GM23338 (cell line): ENCODE results near the gene EDN1. TPM values are rescaled to one million over a fixed set of nuclear protein-coding genes. Genes with fewer than 3 reads are reported as not detected.
A peak's percentile ranks its signal among the peaks of the same experiment; 100 is the strongest.

ENCODE experiments used
- ATAC-seq: fragments of 200-7000 bp; cut with Tn5 transposase; 3 replicates; pipeline ENCODE4 v1.9.1; 2020
- DNase-seq: peaks from one replicate; pipeline ENCODE4 v3.0.0-alpha.2; 2015; ENCODE audit warnings: low spot score
- H2AFZ ChIP-seq: fragments of 200-600 bp; sonication (generic); 2 replicates; pipeline ENCODE4 v1.8.0; 2016; ENCODE audit warnings: antibody characterized with exemption, mild to moderate bottlenecking, moderate library complexity
- H3F3A ChIP-seq: fragments of 200-600 bp; sonication (generic); replicated peaks from 2 replicates; pipeline ENCODE4 v1.8.0; 2017; ENCODE audit warnings: antibody characterized with exemption, mixed run types, low read depth
- H3K27ac ChIP-seq: fragments of 200-600 bp; sonication (generic); 2 replicates; pipeline ENCODE4 v1.6.1; 2016; ENCODE audit warnings: low read depth
- H3K27me3 ChIP-seq: fragments of 200-600 bp; sonication (generic); 2 replicates; pipeline ENCODE4 v1.8.0; 2016; ENCODE audit warnings: mild to moderate bottlenecking, mixed run types, moderate library complexity; ENCODE audit not compliant: insufficient read depth
- H3K36me3 ChIP-seq: fragments of 200-600 bp; sonication (generic); 2 replicates; pipeline ENCODE4 v1.8.0; 2016; ENCODE audit warnings: mild to moderate bottlenecking; ENCODE audit not compliant: insufficient read depth
- H3K4me1 ChIP-seq: fragments of 200-600 bp; sonication (generic); 2 replicates; pipeline ENCODE4 v1.8.0; 2016; ENCODE audit warnings: mild to moderate bottlenecking, moderate library complexity; ENCODE audit not compliant: insufficient read depth
- H3K4me2 ChIP-seq: fragments of 200-600 bp; sonication (generic); 2 replicates; pipeline ENCODE4 v1.7.1; 2017; ENCODE audit warnings: mixed run types
- H3K4me3 ChIP-seq: fragments of 200-600 bp; sonication (generic); 2 replicates; pipeline ENCODE4 v1.6.1; 2016; ENCODE audit warnings: mixed run types
- H3K79me2 ChIP-seq: fragments of 200-600 bp; sonication (generic); replicated peaks from 2 replicates; pipeline ENCODE4 v1.8.0; 2017; ENCODE audit warnings: mild to moderate bottlenecking; ENCODE audit not compliant: insufficient read depth
- H3K9me2 ChIP-seq: fragments of 200-600 bp; sonication (generic); 2 replicates; pipeline ENCODE4 v1.8.0; 2017; ENCODE audit not compliant: insufficient read depth
- H4K20me1 ChIP-seq: fragments of 200-600 bp; sonication (generic); replicated peaks from 2 replicates; pipeline ENCODE4 v1.8.0; 2017; ENCODE audit warnings: mild to moderate bottlenecking; ENCODE audit not compliant: insufficient read depth
- H3K27ac Mint-ChIP-seq: 2 replicates; pipeline ENCODE4 v1.8.0; 2020; ENCODE audit warnings: inconsistent platforms, mild to moderate bottlenecking, moderate library complexity, mixed read lengths
- H3K27me3 Mint-ChIP-seq: 3 replicates; pipeline ENCODE4 v1.8.0; 2022; ENCODE audit warnings: low read depth, mild to moderate bottlenecking, moderate library complexity, mixed read lengths, inconsistent platforms; ENCODE audit not compliant: insufficient read depth, poor library complexity
- H3K36me3 Mint-ChIP-seq: 3 replicates; pipeline ENCODE4 v1.8.0; 2021; ENCODE audit warnings: low read depth, mild to moderate bottlenecking, inconsistent platforms, moderate library complexity, mixed read lengths
- H3K4me1 Mint-ChIP-seq: 3 replicates; pipeline ENCODE4 v1.8.0; 2020; ENCODE audit warnings: mild to moderate bottlenecking, inconsistent platforms, mixed read lengths
- H3K4me3 Mint-ChIP-seq: 3 replicates; pipeline ENCODE4 v1.8.0; 2021; ENCODE audit warnings: moderate library complexity, mild to moderate bottlenecking, inconsistent platforms, mixed read lengths
- H3K9me3 Mint-ChIP-seq: 3 replicates; pipeline ENCODE4 v1.8.0; 2020; ENCODE audit warnings: moderate library complexity, mild to moderate bottlenecking, inconsistent platforms, mixed read lengths
- CTCF ChIP-seq, 2 experiments: fragments of 200-600 bp in 1 of 2; sonication (generic) in 1 of 2; conservative IDR thresholded peaks; 2 replicates each; pipeline versions ENCODE4 v1.5.1 to v1.6.1; 2016 to 2017; ENCODE audit warnings: antibody characterized with exemption in 2 of 2, low read depth in 2 of 2, mild to moderate bottlenecking in 2 of 2, moderate library complexity in 1 of 2
- POLR2AphosphoS5 ChIP-seq: IDR thresholded peaks from 2 replicates; pipeline ENCODE4 v1.6.1; 2016; ENCODE audit warnings: antibody characterized with exemption, low read depth
- STAT1 ChIP-seq: IDR thresholded peaks from one replicate; pipeline ENCODE4 v1.6.1; 2016; ENCODE audit warnings: antibody characterized with exemption; ENCODE audit not compliant: unreplicated experiment
- ZNF331 ChIP-seq: fragments of 250-450 bp; sonication (Bioruptor Pico); IDR thresholded peaks from 2 replicates; pipeline ENCODE4 v1.5.0; 2020; ENCODE audit warnings: low read depth, mild to moderate bottlenecking, moderate library complexity
- ZNF462 ChIP-seq: fragments of 250-450 bp; sonication (Bioruptor Pico); IDR thresholded peaks from 2 replicates; pipeline ENCODE4 v1.5.0; 2020; ENCODE audit warnings: mild to moderate bottlenecking, moderate library complexity
- polyA plus RNA-seq: library from polyadenylated mRNA; unstranded; fragments of >200 nt; fragmentation: Nextera tagmentation; extraction: Ambion mirVana; gene quantifications from 2 replicates; pipeline ENCODE4 v1.2.1, GENCODE V29; 2016
- total RNA-seq: library from RNA; depleted of rRNA; stranded (reverse); fragments of >200 nt; shearing (Covaris generic); gene quantifications from 2 replicates; pipeline ENCODE4 v1.2.3, GENCODE V29; 2014

The EDN1 gene
- total and polyA plus RNA-seq, 2 experiments from 2014 or later, result 0.80 to 1.2 TPM

GRCh38 chr6:12295558-12296254 lies 5.5 kb downstream of the EDN1 start:
- H3K27ac Mint-ChIP-seq, result no peak overlapping the region
- peak; percentile 12 for DNase-seq
- no peaks in the 10 kb centered on the region; the same call in 2 of the 3 replicates for H3K9me3 Mint-ChIP-seq
- no peak overlapping the region for H3K4me3 Mint-ChIP-seq
- Histone ChIP-seq H3K4me1 (peaks cover 16% of the 10 kb centered on the region), H3K9me2 (no peaks in the 10 kb centered on the region), H2AFZ (peak overlapping the region; percentile 82), H3K79me2 (no peaks in the 10 kb centered on the region), H3K27ac (no peak overlapping the region), H3K27me3 (peaks cover 11% of the 10 kb centered on the region), H4K20me1 (no peaks in the 10 kb centered on the region), H3K4me2 (no peak overlapping the region), H3K4me3 (no peak overlapping the region), H3K36me3 (no peaks in the 10 kb centered on the region), H3F3A (no peaks in the 10 kb centered on the region)
- H3K4me1 Mint-ChIP-seq, result peaks cover 23% of the 10 kb centered on the region
- TF ChIP-seq POLR2AphosphoS5 (no peak), CTCF (conservative IDR thresholded peaks at IDR 0.05; ENCODE audit: low read depth in 2 of 2) (peak in 1 of 2 experiments; percentile 20; a peak in 1 of 4 replicates), ZNF331 (CRISPR knock-in tag) (no peak)
- H3K36me3 Mint-ChIP-seq, result no peaks in the 10 kb centered on the region
- ATAC-seq, result 0 out of 3 replicates have a peak, but pooled peaks have one; percentile 9
- H3K27me3 Mint-ChIP-seq, result peaks cover 11% of the 10 kb centered on the region

GRCh38 chr6:12296255-12296573 lies 6.1 kb downstream of the EDN1 start:
- Mint-ChIP-seq H3K4me1 (peaks cover 21% of the 10 kb centered on the region), H3K36me3 (no peaks in the 10 kb centered on the region), H3K27me3 (peaks cover 10% of the 10 kb centered on the region), H3K27ac (no peak overlapping the region), H3K4me3 (no peak overlapping the region), H3K9me3 (no peaks in the 10 kb centered on the region; the same call in 2 of the 3 replicates)
- TF ChIP-seq STAT1 (no peak), ZNF462 (CRISPR knock-in tag) (0 out of 2 replicates have a peak, but pooled peaks have one; percentile 55)
- Histone ChIP-seq H3K27ac (no peak overlapping the region), H3K4me1 (peaks cover 11% of the 10 kb centered on the region), H3K79me2 (no peaks in the 10 kb centered on the region), H3K4me3 (no peak overlapping the region), H3F3A (no peaks in the 10 kb centered on the region), H4K20me1 (no peaks in the 10 kb centered on the region), H3K36me3 (no peaks in the 10 kb centered on the region), H3K9me2 (no peaks in the 10 kb centered on the region), H3K4me2 (no peak overlapping the region), H3K27me3 (peaks cover 6% of the 10 kb centered on the region), H2AFZ (peak overlapping the region; percentile 82)
- no peak for DNase-seq
- ATAC-seq, result no peak
